Measurements from ENCODE around the gene GSE1. TPM values are rescaled to one million over a fixed set of nuclear protein-coding genes. Genes with fewer than 3 reads are reported as not detected.

The GSE1 gene
- total RNA-seq, 1 experiment from 2014 or later, result 38.4 TPM

DNA sequence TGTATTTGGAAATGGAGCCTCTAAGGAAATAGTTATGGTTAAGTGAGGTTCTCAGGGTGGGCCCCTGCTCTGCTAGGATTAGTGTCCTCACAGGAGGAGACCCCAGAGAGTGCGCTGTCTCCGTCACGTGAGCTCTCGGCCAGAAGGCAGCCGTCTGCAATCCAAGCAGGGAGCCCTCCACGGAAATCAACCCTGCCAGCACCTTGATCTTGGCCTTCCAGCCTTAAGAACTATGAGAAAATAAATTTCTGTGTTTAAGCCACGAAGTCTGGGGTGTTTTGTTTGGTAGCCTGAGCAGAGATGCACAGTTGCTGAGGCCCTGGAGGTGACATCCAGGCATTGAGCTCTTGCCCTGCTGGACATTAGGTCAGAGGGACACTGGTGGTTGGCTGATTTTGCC, 32.4 kb upstream of the GSE1 start:
- CTCF ChIA-PET, result no interaction called here
- POLR2A ChIA-PET (ENCODE audit: unreplicated experiment), result no interaction called here
- Histone ChIP-seq H3K9me3 (ENCODE audit: low read length) (no peaks in the 10 kb centered on the region), H4K20me1 (ENCODE audit: low read length) (no peaks in the 10 kb centered on the region), H3K79me2 (ENCODE audit: low read length) (no peaks in the 10 kb centered on the region), H2AFZ (ENCODE audit: low read length) (no peak overlapping the region), H3K27ac (ENCODE audit: low read length) (no peak overlapping the region), H3K9me2 (replicated peaks; ENCODE audit: low read length) (no peaks in the 10 kb centered on the region), H3K9ac (ENCODE audit: low read length) (no peak overlapping the region), H3K4me3 (ENCODE audit: low read length) (no peak overlapping the region), H3K36me3 (ENCODE audit: low read depth, low read length) (no peaks in the 10 kb centered on the region), H3K4me1 (ENCODE audit: insufficient read depth, low read length) (no peaks in the 10 kb centered on the region), H3K27me3 (ENCODE audit: low read length) (no peaks in the 10 kb centered on the region), H3K4me2 (ENCODE audit: low read length) (no peak overlapping the region), H3F3A (ENCODE audit: low read length, unreplicated experiment) (no peaks in the 10 kb centered on the region)
- TF ChIP-seq EZH2 (IDR thresholded peaks at IDR 0.05; ENCODE audit: low read length, unreplicated experiment), result no peak
- TF ChIP-seq, protein P1, sequence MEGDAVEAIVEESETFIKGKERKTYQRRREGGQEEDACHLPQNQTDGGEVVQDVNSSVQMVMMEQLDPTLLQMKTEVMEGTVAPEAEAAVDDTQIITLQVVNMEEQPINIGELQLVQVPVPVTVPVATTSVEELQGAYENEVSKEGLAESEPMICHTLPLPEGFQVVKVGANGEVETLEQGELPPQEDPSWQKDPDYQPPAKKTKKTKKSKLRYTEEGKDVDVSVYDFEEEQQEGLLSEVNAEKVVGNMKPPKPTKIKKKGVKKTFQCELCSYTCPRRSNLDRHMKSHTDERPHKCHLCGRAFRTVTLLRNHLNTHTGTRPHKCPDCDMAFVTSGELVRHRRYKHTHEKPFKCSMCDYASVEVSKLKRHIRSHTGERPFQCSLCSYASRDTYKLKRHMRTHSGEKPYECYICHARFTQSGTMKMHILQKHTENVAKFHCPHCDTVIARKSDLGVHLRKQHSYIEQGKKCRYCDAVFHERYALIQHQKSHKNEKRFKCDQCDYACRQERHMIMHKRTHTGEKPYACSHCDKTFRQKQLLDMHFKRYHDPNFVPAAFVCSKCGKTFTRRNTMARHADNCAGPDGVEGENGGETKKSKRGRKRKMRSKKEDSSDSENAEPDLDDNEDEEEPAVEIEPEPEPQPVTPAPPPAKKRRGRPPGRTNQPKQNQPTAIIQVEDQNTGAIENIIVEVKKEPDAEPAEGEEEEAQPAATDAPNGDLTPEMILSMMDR (conservative IDR thresholded peaks at IDR 0.05; ENCODE audit: low read depth, low read length), result no peak
- intact Hi-C loops (cut with micrococcal nuclease), result no loop called here
- ATAC-seq (no peak), DNase-seq (no peak)
- BruUV-seq (replicated peaks), result no TSS peak

DNA sequence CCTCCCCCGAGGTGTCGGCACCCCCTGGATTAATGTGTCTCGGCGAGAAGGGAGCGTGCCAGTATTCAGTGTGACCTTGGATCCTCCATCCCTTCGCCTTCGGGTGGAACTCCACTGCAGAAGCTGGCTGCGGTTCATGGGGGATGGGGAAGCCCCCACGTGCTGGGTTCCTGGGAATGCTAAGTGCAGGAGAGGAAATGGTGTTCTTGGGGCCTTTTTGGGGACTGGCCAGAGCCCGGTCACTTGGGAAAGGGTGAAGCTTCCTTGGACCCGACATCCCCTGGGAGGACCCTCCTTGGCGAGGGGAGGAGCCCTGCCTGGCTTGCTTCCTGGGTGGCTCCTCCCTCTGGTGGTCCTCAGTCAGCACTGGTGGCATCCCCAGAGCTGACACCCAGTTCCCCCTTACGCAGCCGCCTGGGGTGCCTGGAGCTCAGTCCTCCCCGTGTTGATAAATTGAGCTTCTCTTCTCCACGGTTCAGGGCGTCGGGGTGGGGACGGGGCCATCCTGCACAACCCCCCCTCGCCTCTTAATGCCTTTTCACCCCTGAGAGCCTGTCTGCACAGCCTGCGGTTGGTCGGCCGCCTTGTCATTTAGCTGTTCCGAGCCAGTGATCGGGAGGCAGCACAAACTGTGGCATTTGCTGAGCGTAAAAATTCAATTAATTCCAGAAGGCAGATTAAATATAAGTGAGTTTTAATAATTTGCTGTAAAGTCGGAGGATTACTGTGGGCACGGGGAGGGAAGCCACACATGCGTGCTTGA, 30.7 kb upstream of the GSE1 start:
- Histone ChIP-seq H3K27ac (ENCODE audit: low read length) (no peak overlapping the region), H3K4me2 (ENCODE audit: low read length) (no peak overlapping the region), H3K4me1 (ENCODE audit: insufficient read depth, low read length) (no peaks in the 10 kb centered on the region), H3K9ac (ENCODE audit: low read length) (no peak overlapping the region), H3K9me2 (replicated peaks; ENCODE audit: low read length) (no peaks in the 10 kb centered on the region), H3K4me3 (ENCODE audit: low read length) (no peak overlapping the region), H4K20me1 (ENCODE audit: low read length) (no peaks in the 10 kb centered on the region), H3K36me3 (ENCODE audit: low read depth, low read length) (no peaks in the 10 kb centered on the region), H3F3A (ENCODE audit: low read length, unreplicated experiment) (no peaks in the 10 kb centered on the region), H3K27me3 (ENCODE audit: low read length) (no peaks in the 10 kb centered on the region), H2AFZ (ENCODE audit: low read length) (no peak overlapping the region), H3K79me2 (ENCODE audit: low read length) (no peaks in the 10 kb centered on the region), H3K9me3 (ENCODE audit: low read length) (no peaks in the 10 kb centered on the region)
- no TSS peak for BruUV-seq (replicated peaks)
- TF ChIP-seq, protein P1 (conservative IDR thresholded peaks at IDR 0.05; ENCODE audit: low read depth, low read length), result no peak
- TF ChIP-seq EZH2 (IDR thresholded peaks at IDR 0.05; ENCODE audit: low read length, unreplicated experiment) (no peak), EZH2phosphoT487 (IDR thresholded peaks at IDR 0.05; ENCODE audit: borderline replicate concordance, low read length) (no peak)
- intact Hi-C loops (cut with micrococcal nuclease), result no loop called here
- ATAC-seq, result no peak
- ChIA-PET CTCF (no interaction called here), POLR2A (ENCODE audit: unreplicated experiment) (no interaction called here)
- no peak for DNase-seq

DNA sequence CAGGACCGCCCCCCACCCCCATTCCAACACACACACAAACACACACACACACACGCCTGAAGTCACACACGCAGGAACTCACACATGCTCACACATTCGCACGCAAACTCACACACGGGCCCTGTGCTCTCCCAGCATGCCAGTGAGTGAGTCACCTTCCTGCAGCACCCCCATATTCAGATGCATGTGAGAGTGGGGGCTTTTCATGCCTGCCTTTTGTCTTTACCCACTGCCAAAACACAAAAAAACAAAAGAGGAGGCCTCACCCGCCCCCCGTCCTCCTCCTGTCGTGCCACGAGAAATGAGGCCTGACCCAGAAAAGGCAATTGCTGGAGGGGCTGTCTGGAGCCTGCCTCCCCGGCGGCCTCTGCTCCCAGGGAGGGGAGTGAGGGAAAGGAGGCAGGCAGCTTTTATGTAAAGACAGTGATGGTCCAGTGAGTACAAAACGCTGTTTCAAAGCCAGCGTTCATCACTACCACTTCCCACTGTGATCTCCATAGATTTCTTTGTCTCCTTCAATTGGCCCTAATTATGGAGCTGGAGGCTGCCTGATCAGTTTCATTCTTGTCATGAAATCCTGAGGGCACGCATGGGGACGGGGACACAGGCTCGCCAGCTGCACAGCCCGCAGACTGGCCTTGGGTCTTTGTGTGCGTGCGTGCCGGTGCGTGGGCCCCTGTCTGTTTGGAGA, 29.5 kb upstream of the GSE1 start:
- no peak overlapping the region for H3K4me2 ChIP-seq (ENCODE audit: low read length)
- no peak overlapping the region for H2AFZ ChIP-seq (ENCODE audit: low read length)

More for the DNA sequence above, 29.5 kb upstream of the GSE1 start:
- Histone ChIP-seq H3K79me2 (ENCODE audit: low read length) (no peaks in the 10 kb centered on the region), H3K36me3 (ENCODE audit: low read depth, low read length) (no peaks in the 10 kb centered on the region), H3K9me2 (replicated peaks; ENCODE audit: low read length) (no peaks in the 10 kb centered on the region), H3K27me3 (ENCODE audit: low read length) (no peaks in the 10 kb centered on the region), H3F3A (ENCODE audit: low read length, unreplicated experiment) (no peaks in the 10 kb centered on the region), H3K9me3 (ENCODE audit: low read length) (no peaks in the 10 kb centered on the region), H3K4me1 (ENCODE audit: insufficient read depth, low read length) (no peaks in the 10 kb centered on the region), H4K20me1 (ENCODE audit: low read length) (no peaks in the 10 kb centered on the region), H3K9ac (ENCODE audit: low read length) (no peak overlapping the region), H3K27ac (ENCODE audit: low read length) (no peak overlapping the region), H3K4me3 (ENCODE audit: low read length) (no peak overlapping the region)
- POLR2A ChIA-PET (ENCODE audit: unreplicated experiment), result no interaction called here
- CTCF ChIA-PET, result no interaction called here
- TF ChIP-seq, protein P1 (conservative IDR thresholded peaks at IDR 0.05; ENCODE audit: low read depth, low read length), result no peak
- TF ChIP-seq EZH2 (IDR thresholded peaks at IDR 0.05; ENCODE audit: low read length, unreplicated experiment), result no peak
- TF ChIP-seq EZH2phosphoT487 (IDR thresholded peaks at IDR 0.05; ENCODE audit: borderline replicate concordance, low read length), result no peak
- DNase-seq (no peak), ATAC-seq (no peak)
- BruUV-seq (replicated peaks), result no TSS peak
- intact Hi-C loops (cut with micrococcal nuclease), result no loop called here

All from PC-3 (cell line).